Hepatocyte (in vitro differentiated cells): ENCODE measurements around the gene PRKCA. TPM values are rescaled to one million over a fixed set of nuclear protein-coding genes. Genes with fewer than 3 reads are reported as not detected.

Experiments used
- DNase-seq: peaks from one replicate; pipeline ENCODE4 v3.0.0-alpha.2; 2016; ENCODE audit warnings: low spot score
- H2AFZ ChIP-seq: fragments of 200-600 bp; sonication (generic); 2 replicates; pipeline ENCODE4 v1.6.0; 2016; ENCODE audit warnings: antibody characterized with exemption, mild to moderate bottlenecking
- H3K27ac ChIP-seq: fragments of 200-600 bp; sonication (generic); 2 replicates; pipeline ENCODE4 v1.5.1; 2016; ENCODE audit warnings: mild to moderate bottlenecking
- H3K27me3 ChIP-seq: fragments of 200-600 bp; sonication (generic); 2 replicates; pipeline ENCODE4 v1.6.1; 2016
- H3K36me3 ChIP-seq: fragments of 200-600 bp; sonication (generic); replicated peaks from 2 replicates; pipeline ENCODE4 v1.5.1; 2016; ENCODE audit warnings: low read depth; ENCODE audit not compliant: insufficient read depth
- H3K4me1 ChIP-seq: fragments of 200-600 bp; sonication (generic); 2 replicates; pipeline ENCODE4 v1.5.1; 2016; ENCODE audit warnings: mild to moderate bottlenecking, moderate library complexity; ENCODE audit not compliant: insufficient read depth
- H3K4me2 ChIP-seq: fragments of 200-600 bp; sonication (generic); 2 replicates; pipeline ENCODE4 v1.6.0; 2016
- H3K4me3 ChIP-seq: fragments of 200-600 bp; sonication (generic); 2 replicates; pipeline ENCODE4 v1.5.1; 2016; ENCODE audit warnings: mild to moderate bottlenecking
- H3K79me2 ChIP-seq: fragments of 200-600 bp; sonication (generic); 2 replicates; pipeline ENCODE4 v1.6.0; 2017; ENCODE audit warnings: mild to moderate bottlenecking
- H3K9me2 ChIP-seq: fragments of 200-600 bp; sonication (generic); replicated peaks from 2 replicates; pipeline ENCODE4 v1.6.0; 2017; ENCODE audit warnings: mild to moderate bottlenecking; ENCODE audit not compliant: insufficient read depth
- H3K9me3 ChIP-seq: fragments of 200-600 bp; sonication (generic); 2 replicates; pipeline ENCODE4 v1.5.1; 2016; ENCODE audit warnings: low read depth, mild to moderate bottlenecking
- H4K20me1 ChIP-seq: fragments of 200-600 bp; sonication (generic); 2 replicates; pipeline ENCODE4 v1.6.0; 2016; ENCODE audit warnings: mild to moderate bottlenecking; ENCODE audit not compliant: insufficient read depth, poor library complexity, severe bottlenecking
- EZH2 ChIP-seq: fragments of 200-600 bp; sonication (generic); IDR thresholded peaks from 2 replicates; pipeline ENCODE4 v1.6.1; 2016; ENCODE audit warnings: antibody characterized with exemption, mild to moderate bottlenecking, borderline replicate concordance
- EZH2phosphoT487 ChIP-seq: fragments of 200-600 bp; sonication (generic); IDR thresholded peaks from one replicate; pipeline ENCODE4 v1.6.1; 2018; ENCODE audit warnings: antibody characterized with exemption, mild to moderate bottlenecking, low read depth, moderate library complexity; ENCODE audit not compliant: unreplicated experiment, severe bottlenecking
- WGBS: methylation state at CpG from one replicate; pipeline ENCODE4 v1.1.6; 2016; ENCODE audit warnings: low lambda C conversion rate; ENCODE audit errors: missing lambda C conversion rate; 5-methylcytosine and 5-hydroxymethylcytosine counted together
- polyA plus RNA-seq: library from polyadenylated mRNA; unstranded; fragments of >200 nt; fragmentation: Nextera tagmentation; extraction: Ambion mirVana; gene quantifications from 2 replicates; pipeline ENCODE4 v1.2.1, GENCODE V29; 2016
- total RNA-seq: library from RNA; depleted of rRNA; stranded (reverse); fragments of >200 nt; gene quantifications from 2 replicates; pipeline ENCODE4 v1.2.3, GENCODE V29; 2014
- TF ChIP-seq, protein P1 (sequence below): fragments of 200-600 bp; sonication (generic); IDR thresholded peaks from 2 replicates; pipeline ENCODE4 v1.5.1; 2016; ENCODE audit warnings: antibody characterized with exemption, mild to moderate bottlenecking; ENCODE audit not compliant: poor library complexity

PRKCA gene
- total and polyA plus RNA-seq, 2 experiments from 2014 or later: 5.9 to 18.5 TPM

DNA sequence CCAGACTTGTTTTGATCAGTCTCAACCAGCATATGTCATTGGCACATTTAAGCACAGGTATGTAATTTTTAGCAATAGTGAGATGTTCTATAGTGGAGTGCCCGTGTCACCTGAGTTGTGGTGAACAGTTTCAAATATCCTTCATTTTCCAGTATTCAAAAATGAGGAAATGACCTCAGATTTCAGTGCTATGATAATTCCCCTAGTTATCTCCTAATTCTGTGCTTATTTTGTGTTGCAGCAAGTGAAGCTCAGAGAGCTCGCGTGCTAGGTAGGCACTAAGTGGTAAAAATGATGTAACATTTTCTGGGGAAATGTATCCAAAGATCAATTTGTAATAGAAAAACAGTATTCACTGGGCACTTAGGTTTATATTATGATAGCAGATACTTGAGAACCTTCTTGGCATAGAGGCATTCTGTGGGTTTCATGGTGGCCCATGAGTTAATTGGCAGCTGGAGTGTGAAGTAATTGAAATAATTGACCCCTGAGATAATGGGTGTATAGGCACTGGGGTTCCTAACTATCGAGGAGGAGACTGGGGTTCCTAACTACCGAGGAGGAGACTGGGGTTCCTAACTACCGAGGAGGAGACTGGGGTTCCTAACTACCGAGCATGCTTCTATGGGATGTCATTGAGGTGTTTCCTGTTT lies 159.1 kb downstream of the PRKCA start:
- no peak for TF ChIP-seq EZH2
- TF ChIP-seq EZH2phosphoT487: no peak
- TF ChIP-seq, protein P1, sequence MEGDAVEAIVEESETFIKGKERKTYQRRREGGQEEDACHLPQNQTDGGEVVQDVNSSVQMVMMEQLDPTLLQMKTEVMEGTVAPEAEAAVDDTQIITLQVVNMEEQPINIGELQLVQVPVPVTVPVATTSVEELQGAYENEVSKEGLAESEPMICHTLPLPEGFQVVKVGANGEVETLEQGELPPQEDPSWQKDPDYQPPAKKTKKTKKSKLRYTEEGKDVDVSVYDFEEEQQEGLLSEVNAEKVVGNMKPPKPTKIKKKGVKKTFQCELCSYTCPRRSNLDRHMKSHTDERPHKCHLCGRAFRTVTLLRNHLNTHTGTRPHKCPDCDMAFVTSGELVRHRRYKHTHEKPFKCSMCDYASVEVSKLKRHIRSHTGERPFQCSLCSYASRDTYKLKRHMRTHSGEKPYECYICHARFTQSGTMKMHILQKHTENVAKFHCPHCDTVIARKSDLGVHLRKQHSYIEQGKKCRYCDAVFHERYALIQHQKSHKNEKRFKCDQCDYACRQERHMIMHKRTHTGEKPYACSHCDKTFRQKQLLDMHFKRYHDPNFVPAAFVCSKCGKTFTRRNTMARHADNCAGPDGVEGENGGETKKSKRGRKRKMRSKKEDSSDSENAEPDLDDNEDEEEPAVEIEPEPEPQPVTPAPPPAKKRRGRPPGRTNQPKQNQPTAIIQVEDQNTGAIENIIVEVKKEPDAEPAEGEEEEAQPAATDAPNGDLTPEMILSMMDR: no peak
- Histone ChIP-seq H3K9me3 (no peaks in the 10 kb centered on the region), H3K36me3 (no peaks in the 10 kb centered on the region), H3K27ac (no peak overlapping the region), H2AFZ (no peak overlapping the region), H3K4me1 (peaks cover 10% of the 10 kb centered on the region), H3K4me2 (no peak overlapping the region), H3K79me2 (peaks cover 4% of the 10 kb centered on the region), H4K20me1 (no peaks in the 10 kb centered on the region), H3K9me2 (no peaks in the 10 kb centered on the region), H3K4me3 (no peak overlapping the region), H3K27me3 (no peaks in the 10 kb centered on the region)
- 86% methylated on average over 7 of the region's 7 CpGs for WGBS
- no peak for DNase-seq

DNA sequence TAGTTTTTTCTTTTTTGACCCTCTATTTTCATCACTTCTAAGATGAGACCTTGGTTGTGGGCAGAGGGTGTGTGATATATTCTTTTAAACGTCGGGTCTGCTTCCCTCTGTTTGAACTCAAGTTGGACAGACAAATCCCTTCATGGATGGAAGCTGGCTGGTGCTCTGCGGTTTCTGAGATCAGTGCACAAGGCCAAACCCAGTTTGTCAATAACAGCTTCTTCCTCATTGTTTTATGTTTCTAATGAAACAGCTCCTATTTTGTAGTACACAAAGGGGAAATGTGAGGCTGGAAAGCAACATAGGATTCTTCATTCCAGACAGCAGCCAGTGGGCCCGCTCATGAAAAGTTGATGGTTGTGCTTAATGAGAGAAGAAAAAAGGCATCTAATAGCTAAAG lies 159.6 kb downstream of the PRKCA start:
- Histone ChIP-seq H3K79me2 (peaks cover 4% of the 10 kb centered on the region), H2AFZ (no peak overlapping the region), H3K36me3 (no peaks in the 10 kb centered on the region), H3K9me3 (no peaks in the 10 kb centered on the region), H3K27me3 (no peaks in the 10 kb centered on the region), H3K9me2 (no peaks in the 10 kb centered on the region), H3K4me2 (no peak overlapping the region), H3K4me3 (no peak overlapping the region), H3K27ac (no peak overlapping the region), H4K20me1 (no peaks in the 10 kb centered on the region), H3K4me1 (peaks cover 14% of the 10 kb centered on the region)
- 92% methylated on average over 4 of the region's 4 CpGs for WGBS
- no peak for DNase-seq
- TF ChIP-seq, protein P1: no peak
- TF ChIP-seq EZH2phosphoT487 (no peak), EZH2 (no peak)

DNA sequence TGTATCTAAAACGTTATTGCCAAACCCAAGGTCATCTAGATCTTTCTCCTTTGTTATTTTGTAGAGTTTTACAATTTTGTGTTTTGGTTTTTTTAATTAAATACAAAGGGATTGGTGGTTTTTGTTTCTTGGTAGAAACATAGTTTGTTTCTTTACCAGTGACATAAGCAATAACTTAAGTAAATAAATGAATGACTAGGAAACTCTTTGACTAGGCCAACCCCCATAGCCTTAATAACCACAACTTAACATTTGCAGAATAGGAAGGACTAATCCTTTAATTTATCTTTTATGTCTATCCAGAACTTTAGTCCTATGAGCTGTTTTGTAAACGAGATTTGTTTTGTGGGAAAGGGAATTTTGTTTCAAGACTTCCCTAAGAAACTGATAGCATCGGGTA lies 162.5 kb downstream of the PRKCA start:
- TF ChIP-seq, protein P1: no peak
- TF ChIP-seq EZH2phosphoT487: no peak
- TF ChIP-seq EZH2: no peak
- no peak for DNase-seq
- no peak overlapping the region for H3K27ac ChIP-seq
- H3K9me2 ChIP-seq: no peaks in the 10 kb centered on the region
- no peaks in the 10 kb centered on the region for H3K36me3 ChIP-seq
- H3K79me2 ChIP-seq: peaks cover 8% of the 10 kb centered on the region
- H3K9me3 ChIP-seq: no peaks in the 10 kb centered on the region
- H3K4me1 ChIP-seq: peaks cover 38% of the 10 kb centered on the region
- no peak overlapping the region for H3K4me2 ChIP-seq
- 84% methylated on average over 3 of the region's 3 CpGs for WGBS
- H2AFZ ChIP-seq: no peak overlapping the region
- H4K20me1 ChIP-seq: no peaks in the 10 kb centered on the region
- no peaks in the 10 kb centered on the region for H3K27me3 ChIP-seq
- no peak overlapping the region for H3K4me3 ChIP-seq
